Loucy (cell line): ENCODE data around the gene ATN1.

Source experiments
- CTCF ChIP-seq: fragments of 200-600 bp; sonication (generic); conservative IDR thresholded peaks from 2 replicates; pipeline ENCODE4 v1.5.1; 2014; ENCODE audit warnings: mild to moderate bottlenecking, antibody characterized with exemption, low read length
- EZH2phosphoT487 ChIP-seq: fragments of 200-600 bp; IDR thresholded peaks from 2 replicates; pipeline ENCODE4 v1.6.1; 2018; ENCODE audit warnings: antibody characterized with exemption, mild to moderate bottlenecking, moderate library complexity, borderline replicate concordance

- TF ChIP-seq CTCF: no peak
- TF ChIP-seq EZH2phosphoT487: no peak
Measured at GRCh38 chr12:6975297-6976032, 47.7 kb downstream of the ATN1 start.
